ENCODE data around the gene BCL11B.
"Not testable (repeated sequence)": the region's sequence is repeated elsewhere in the genome, so short reads cannot be mapped to it uniquely, and the experiment has no call there.

The BCL11B gene

GRCh38 chr14:99194736-99195135 is 77.3 kb downstream of the BCL11B start:
- no peak for DNase-seq

DNA sequence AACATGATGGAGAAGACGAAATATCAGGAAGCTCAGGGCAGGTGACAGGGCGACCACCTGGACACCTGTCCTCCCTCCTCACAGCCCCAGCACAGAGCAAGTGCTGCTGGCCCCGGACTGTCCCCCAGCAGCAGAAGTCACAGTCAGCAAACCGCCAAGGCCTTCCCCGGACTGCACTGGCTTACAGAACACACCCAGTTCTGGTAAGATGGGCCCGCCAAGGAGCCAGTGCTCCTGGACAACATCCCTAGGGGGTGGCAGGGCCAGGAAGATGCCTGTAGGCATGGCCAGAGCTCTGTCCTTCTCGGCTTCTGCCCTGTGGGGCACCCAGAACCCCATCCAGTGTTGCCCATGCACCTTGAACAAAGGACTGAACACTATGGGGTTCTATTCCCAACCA is 77.9 kb downstream of the BCL11B start:
- DNase-seq = no peak

DNA sequence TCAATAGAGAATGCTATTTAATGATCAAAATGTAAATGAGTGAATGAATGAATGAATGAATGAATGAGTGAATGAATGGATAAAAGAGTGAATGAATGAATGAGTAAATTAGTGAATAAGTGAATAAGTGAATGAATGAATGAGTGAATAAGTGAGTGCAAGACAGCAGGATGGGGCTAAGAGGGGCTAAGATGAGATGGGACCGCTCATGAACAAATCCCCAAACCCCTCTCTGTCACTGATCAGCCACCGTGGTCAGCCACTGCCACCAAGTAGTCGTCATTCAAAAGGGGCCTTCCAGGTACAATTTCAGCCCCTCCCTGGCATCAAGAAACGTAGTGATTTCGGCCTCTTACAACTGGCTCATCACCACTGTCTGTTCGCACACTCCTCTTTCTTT is 79.2 kb downstream of the BCL11B start:
- DNase-seq = no peak

DNA sequence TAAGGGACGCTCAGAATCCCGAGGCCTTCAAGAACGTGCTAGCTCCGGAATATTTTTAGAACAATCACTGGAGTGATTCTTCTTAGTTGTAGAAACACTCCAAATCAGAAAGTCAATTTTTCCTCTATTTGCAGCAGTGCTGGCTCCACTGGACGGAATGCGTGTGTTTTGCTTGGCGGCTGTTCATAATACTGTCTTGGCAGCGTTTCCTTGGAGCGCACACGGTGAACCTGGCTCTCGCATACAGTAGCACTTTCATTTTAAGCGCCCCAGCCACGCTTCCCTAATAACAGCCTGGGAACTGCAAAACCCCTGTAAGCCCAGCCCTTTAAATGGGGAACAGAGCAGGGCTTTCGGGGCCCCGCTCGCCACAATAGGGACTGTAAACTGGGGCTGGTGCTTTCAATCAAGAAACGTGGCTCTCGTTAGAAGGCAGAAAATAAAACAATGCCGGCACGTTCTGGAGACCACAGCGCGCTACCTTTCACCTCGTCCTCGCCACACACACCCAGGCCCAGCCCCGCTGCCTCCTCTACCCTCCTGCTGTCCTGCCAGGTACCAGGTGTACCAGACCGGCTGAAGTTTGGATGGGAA is 79.9 kb downstream of the BCL11B start:
- DNase-seq = peak; percentile 90

GRCh38 chr14:99191395-99192027 is 80.5 kb downstream of the BCL11B start:
- peak; percentile 62 for DNase-seq

DNA sequence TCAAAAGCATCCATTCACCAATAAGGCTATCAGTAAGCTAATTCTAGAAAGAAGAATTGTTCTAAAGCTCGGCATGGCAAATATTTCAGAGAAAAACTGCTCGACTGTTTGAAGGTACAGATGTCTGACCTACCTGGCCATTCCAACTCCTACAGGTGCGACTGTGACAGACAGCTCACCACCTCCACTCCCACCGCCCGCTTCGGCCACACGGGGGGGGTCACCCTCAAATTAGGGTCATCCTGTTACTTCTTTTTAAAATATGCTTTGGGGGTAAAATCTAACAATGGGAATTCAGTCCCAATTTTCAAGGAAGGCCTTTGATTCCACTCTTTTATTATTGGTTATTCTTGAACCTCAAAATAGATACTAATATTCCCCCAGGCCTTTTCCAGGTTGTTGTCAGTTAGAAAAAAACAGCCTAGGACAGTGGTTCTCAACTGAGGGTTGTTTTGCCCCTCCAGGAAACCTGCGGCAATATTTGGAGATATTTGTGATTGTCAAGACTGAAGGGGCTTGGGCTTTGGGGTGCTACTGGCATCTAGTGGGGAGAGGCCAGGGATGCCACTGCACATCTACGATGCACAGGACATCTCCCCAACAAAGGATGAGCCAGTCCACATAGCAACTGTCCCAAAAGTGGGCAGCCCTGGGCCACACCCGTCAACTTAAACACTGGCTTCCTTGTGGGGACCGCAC is 81.2 kb downstream of the BCL11B start:
- no peak for DNase-seq

DNA sequence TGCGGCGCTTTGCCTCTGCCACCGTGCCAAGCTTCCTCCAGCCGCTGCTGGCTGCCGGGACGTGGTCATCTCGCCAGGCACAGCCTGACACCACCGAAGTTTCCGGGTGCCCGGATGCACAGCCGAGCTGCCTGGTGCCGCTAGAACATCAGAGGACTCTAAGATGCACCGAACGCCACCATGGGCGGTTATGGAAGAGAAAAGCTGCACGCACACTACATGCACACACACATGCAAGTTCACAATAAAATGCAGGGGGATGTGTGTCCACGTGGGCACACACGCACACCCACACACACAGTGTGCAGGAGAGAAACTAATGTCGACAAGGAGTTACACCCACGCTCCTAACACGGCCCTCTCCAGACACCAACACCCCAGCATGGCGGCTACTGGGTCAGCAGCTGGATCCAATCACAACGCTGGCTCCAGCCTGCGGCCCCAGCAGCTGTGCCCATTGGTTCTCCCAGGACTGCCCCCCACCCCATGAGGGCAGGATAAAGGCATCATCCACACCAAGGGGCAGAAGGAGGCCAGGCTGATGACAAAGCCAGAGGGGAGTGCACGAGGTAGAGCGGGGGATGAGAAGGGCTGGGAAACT is 82.7 kb downstream of the BCL11B start:
- DNase-seq = no peak

DNA sequence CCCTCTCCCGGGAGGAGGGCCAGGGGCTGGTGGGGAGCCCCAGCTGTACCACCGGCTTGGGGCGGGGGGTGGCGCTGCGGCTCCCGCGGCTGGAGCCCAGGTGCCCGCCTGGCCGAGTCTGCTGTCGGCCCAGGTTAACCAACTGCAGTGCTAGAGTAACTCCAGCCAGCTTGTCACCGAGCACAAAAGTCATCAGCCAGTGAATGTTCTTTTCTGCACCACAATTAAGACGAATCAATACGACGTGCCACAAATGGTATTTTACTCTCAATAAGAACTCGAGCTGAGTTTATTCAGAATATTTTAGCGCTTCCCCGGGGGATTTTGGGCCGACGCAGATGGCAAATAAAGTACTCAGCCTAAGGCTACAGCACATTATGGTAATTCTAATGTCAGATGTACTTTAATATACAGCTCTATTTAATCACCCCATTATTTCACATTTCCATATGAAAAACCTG is 83.2 kb downstream of the BCL11B start:
- no peak for DNase-seq

DNA sequence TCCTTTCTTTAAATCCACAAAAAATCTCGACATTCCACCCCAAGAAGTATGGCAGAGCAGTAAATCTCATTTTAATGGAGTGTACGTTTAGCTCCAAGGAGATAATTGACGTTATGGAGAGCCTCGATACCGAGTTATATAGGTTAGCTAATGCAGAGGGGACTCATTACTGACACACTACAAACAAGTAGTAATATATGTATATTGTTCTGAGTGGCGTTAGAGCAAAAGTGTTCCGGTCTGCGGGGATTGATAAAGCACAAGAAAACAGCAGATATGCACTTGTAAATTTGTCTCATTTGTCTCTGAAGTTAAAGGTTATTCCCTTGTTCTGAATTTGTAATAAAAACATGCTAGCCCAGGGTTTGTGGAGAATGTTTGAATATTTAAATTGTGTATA is 84.1 kb downstream of the BCL11B start:
- no peak for DNase-seq

DNA sequence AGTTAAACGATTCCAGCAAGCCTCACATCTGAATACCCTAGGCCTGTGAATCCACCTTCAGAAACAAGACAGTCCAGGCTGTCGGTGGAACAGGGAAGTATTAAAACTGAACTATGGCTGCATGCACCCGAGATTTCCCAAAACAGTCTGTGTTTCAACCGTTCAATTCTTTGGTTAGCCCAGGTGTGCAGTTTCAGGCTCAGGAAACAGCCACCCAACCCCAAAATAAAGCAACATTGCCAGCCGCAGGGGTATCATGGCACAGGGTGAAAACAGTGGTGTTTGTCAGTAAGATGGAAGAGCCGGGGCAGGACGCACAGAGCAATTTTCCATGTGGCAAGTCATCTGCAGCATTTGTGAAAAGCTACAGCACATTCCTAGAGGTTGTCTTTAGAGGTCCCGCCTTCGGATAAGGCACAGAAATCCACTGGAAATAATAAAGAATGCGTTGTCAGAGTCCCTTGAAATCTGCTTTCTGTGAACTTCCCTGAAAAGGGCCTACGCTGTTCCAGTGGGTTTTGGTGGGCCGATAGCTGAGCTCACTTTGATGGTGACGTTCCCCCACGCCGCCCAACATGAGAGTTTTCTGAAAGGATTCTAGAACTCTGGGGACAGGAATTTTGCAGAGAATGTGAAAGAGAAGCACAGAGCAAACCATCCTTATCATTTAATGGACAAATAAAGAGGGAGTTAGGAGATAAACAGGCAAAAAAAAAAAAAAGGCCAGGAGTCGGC is 84.9 kb downstream of the BCL11B start:
- DNase-seq = no peak

- not testable (repeated sequence) for DNase-seq
Measured at GRCh38 chr14:99186336-99186735, 85.7 kb downstream of the BCL11B start.

DNA sequence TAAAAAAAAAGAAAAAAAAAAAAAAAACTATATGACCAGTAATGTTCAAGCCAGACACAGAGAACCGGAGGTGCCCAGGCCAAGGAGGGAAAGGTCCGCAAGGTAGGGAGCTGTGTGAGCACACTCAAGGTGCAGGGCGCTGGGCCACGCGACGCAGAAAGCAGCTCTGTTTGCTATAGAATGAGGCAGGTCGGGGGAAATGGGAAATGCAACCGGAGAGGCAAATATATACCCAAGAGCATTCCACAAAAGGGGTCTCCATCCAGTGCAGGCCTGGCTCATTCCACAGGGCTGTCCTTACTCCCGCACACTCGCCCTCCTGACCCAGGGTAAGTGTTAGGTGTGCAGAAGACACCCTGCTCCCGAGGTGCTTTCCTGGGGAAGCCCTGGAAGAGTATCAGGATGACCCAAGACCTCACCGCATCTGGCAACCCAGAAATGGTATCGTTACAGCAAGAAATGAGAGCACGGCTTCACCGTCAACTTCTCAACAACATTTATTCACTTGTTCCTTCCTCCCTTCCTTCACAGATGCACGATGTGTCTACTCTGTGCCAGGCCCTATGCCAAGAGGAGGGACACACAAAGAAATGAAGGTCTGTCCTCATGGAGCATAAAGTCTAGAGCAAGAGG is 86.4 kb downstream of the BCL11B start:
- no peak for DNase-seq

DNA sequence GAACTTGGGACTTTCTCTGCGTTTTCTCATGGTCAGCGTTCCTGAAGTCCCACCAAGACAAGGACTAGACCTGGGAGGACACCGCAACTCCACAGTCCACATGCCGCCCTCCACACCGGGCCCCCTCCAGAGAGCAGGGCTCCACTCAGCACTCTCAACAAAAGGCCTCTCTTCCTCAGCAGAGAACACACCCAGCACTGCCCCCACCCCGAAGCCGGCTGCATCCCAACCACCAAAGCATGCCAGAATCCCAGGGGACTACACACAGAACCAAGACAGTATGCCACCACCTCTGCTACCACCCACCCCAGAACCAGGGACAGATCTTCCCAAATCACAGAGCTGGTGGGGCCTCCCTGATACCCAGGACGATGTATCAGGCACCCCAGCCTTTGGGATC is 88.3 kb downstream of the BCL11B start:
- DNase-seq = no peak

DNA sequence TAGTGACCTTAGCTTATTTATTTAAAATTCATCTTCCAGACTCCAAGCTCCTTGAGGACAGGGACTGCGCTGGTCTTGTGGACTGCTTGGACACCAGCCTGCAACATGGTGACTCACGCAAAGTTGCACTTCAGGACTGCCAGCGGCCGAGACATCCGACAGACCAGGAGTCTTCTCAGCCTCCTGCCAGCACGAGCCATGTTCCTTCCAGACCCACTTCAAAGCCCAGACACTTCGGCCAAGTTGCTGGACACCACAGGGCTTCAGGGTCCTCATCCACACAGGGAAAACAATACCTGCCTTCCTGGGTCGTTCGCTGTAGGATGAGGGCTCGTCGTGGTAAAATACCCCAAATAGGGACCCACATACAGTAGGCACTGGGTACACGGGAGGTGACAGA is 88.7 kb downstream of the BCL11B start:
- no peak for DNase-seq

GRCh38 chr14:99182548-99183250 is 89.3 kb downstream of the BCL11B start:
- DNase-seq = no peak

GRCh38 chr14:99181804-99182520 is 90.0 kb downstream of the BCL11B start:
- no peak for DNase-seq

DNA sequence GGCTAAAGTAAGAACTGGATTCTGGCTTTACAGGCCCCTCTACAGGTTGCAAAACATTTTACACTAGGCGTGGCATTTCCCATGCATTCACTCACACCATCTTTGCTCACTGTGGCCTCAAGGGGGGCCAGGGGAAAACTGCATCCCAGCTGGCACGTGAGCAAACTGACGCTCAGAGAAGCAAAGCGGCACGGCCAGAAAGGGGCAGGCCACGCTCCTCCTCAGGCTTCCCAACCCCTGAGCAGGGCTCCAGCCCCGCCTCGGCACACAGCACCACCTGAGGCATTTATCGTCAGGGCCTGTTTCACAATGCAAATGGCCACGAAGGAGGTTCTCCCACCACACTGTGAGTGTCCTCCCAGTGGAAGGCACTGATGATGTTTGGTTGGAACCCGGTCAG is 90.8 kb downstream of the BCL11B start:
- no peak for DNase-seq

DNA sequence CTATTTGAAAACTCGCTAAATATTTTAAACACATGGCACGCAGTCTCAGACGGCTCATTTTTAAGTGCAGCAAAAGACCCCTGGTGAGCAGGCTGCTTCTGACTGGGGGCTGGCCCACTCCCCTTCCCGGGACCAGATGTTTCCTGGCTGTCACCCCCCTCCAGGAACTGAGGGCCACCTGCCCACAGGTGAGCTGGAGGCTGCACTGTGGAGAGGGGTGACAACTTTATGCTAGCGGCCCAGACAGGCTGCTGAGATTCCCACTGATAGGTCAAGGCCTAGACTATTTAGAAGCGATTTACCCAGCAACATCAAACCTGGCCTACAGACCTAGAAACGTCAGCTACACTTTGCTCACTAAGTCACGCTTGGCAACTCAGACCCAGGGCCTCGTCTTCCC is 92.1 kb downstream of the BCL11B start:
- DNase-seq = no peak

DNA sequence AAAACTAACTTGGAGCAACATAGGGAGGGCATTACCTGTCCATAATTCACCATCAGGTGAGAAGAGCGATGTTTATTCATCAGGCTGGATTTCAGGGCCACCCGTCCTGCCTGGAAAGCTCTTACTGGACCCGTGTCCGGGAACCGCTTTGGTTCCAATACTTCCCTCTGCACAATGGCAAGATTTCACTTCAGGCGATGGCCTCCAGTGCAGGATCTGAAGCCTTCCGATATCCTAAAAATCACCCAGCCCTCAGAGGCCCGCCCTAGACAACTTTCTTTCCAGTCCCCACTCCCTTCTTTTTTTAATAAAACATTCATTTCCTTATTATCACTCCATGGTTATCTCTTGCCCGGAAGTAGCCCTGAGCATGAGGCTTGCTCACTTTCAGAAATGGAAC is 92.5 kb downstream of the BCL11B start:
- no peak for DNase-seq

DNA sequence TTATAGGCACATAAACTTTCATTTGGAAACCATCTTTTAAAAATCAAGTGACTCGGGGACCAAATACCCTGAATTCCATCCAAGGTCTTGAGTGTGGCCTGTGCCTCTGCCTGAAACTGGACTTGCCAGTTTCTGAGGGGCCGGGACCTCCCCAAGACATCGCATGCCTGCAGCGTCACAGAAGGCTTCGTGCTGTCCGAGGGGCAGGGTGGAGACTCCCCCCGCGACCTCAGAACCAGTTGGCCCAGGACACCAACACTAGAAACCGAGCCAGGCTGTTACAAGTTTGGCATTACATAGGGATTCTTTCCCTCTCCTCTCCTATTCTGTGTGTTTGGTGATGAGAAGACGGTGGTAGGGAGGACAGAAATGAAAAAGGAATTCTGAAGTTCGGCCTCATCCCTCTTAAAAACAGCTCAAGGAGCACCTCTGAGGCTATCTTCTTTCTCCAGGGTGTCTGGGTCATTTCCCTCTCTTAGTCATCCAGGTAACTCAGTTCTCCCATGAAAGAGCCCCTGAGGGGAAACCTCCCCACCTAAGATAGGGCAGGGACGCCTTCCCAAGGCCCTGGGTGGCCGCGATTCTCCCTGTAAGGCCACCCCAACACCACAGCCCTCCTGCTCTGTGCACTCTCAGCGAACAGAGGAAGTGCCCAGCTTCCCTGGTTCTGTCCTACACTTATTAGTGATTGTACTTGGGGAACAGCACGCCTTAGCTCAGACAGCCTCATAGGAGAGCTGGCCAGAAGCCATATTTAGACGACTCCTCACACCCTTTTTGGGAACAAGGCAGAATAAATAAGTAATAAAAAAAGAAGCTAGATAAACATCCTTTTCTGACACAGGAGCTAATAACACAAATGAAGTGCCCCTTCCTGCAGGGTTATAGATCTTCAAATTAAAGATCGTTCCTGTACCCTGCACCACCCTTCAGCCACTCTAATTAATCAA is 93.8 kb downstream of the BCL11B start:
- DNase-seq = no peak
